Medulla oblongata (tissue), 1 donor: Measurements from ENCODE around the gene ANKS3.
"Not testable (repeated sequence)": the region's sequence is repeated elsewhere in the genome, so short reads cannot be mapped to it uniquely, and the experiment has no call there.

Experiments
- DNase-seq: peaks from one replicate; pipeline ENCODE4 v3.0.0-alpha.2; 2015; ENCODE audit errors: extremely low spot score

ANKS3 gene

DNA sequence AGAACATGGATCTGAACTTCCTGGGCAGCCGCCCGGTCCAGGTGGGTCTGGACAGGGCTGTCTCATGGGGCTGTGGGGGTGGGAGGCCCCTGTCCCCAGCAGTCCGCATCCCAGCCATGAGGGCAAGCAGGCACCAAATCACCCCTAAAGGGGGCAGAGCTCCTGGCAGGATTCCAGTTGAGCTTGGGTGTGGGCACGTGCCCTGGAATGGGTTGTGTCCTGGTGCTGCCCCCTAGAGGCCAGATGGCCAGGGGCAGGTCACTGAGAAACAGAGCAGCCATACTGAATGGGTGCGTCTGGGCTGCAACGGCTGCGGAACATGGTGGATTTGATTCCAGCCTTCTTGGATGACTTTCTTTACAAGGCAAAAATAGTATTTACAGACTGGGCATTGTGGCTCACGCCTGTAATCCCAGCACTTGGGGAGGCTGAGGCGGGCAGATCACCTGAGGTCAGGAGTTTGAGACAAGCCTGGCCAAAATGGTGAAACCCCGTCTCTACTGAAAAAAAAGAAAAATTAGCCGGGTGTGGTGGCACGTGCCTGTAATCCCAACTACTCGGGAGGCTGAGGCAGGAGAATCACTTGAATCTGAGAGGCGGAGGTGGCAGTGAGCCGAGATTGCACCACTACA, 83.5 kb downstream of the ANKS3 start:
- not testable (repeated sequence) for DNase-seq

DNA sequence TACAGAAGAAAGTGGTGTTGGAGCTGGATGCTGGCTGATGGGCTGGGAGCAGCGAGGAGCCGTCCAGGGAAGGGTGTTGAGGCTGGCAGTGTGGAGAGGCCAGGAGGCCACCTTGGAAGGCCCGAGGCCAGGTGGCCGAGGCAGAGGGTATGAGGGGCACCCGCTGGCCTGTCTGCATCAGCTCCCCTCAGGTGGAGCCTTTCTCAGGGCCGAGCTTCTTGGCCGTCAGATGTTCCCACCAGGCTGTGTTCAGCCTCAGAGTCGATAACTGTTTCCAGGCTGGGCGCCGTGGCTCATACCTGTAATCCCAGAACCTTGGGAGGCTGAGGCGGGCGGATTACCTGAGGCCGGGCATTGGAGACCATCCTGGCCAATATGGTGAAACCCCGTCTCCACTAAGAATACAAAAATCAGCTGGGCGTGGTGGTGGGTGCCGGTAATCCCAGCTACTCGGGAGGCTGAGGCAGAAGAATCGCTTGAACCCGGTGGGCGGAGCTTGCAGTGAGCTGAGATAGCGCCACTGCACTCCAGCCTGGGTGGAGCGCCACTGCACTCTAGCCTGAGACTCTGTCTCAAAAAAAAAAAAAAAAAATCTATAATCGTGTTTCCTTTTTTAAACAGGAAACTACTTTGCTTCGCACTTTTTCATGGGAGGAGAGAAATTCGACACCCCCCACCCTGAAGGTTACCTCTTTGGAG, 84.2 kb downstream of the ANKS3 start:
- no peak for DNase-seq

DNA sequence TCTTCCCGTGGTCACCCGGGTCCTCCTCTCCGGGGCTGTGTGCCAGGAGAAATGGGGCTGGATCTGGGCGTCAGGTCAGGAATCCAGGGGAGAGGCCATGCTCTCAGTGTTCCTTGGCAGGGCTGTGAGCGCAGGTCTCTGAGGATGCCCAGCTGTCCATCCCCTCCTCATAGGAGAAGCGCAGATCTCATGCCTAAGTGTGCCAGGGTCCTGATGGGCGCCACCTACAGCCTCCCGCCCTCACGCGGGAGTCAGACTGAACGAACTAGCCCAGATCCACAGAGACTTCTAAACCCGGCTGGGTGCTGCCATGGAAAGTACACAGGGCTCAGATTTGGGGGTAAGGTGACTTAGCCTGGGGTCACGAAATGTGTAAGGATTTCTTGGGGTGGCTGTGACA, 85.2 kb downstream of the ANKS3 start:
- no peak for DNase-seq

DNA sequence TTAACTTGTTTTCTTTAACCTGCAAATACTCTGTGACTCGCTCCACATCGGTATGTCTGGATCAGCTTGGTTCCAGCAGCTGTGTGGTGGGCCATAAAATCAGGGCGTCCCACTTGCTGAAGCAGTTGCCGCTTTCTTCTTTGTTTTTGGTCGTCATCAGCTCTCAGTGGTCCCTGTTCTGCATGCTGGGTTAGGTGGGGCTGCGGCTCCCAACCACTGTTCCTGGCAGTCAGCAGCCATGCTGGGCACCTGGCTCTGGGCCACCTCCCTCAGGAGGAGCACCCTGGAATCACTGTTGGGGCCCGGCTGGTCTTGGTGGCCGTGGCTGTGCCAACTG, 86.5 kb downstream of the ANKS3 start:
- no peak for DNase-seq

DNA sequence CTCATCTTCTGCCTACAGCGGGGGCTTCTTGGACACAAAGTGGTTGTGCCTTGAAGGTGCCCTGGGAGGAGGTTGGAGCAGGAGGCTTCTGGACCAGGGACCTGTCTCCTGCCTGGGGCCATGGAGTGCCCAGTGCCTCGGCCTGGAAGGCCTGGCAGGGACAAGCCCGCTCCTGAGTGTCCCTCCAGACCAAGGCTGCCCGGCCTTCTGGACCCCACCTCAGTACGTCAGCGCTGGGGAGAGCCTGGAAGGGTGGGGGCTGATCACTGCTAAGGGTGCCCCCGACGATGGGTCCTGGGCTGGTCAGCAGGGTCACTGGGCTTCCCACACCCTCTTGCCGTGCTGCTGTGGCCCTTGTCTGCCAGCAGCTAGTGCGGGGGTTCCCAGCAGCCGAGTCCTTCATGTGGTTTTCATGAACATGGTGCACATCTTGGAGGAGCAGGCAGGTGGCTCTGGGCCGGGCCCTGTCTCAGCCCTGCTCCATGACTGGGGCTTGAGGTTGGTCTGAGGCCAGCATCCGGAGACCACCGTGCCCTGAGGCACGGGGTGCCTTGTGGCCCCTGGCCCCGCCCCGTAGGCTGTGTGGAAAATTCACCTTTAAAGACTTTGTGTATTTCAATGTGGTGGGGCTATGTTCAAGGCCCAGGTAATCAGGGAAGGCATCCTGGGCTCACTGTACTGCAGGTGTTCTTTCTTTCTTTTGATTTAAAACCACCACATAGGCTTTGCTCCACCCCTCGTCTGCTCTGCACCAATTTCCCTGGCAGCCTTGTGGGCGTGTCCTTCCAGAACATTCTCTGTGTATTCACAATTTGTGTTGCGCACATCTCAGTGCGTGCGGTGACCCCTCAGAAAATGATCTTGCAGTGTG, 87.1 kb downstream of the ANKS3 start:
- no peak for DNase-seq
